GM19468 (cell line): ENCODE results near the gene TBR1.
A peak's percentile ranks its signal among the peaks of the same experiment; 100 is the strongest.

Source experiments
- ATAC-seq: cut with Tn5 transposase; IDR thresholded peaks from one replicate; pipeline ENCODE4 v1.9.1; 2021; ENCODE audit warnings: mild to moderate bottlenecking, moderate library complexity, moderate number of reproducible peaks; ENCODE audit not compliant: unreplicated experiment; ENCODE audit errors: extremely low read depth

The TBR1 gene

GRCh38 chr2:161415987-161416707 is at the start of gene TBR1:
Gene TBR1 (plus strand): TSS chr2:161416297. CDS start chr2:161416411, 114 bp downstream.
- ATAC-seq = no peak

GRCh38 chr2:161367675-161368074 is 48.4 kb upstream of the TBR1 start:
- ATAC-seq = no peak

- no peak for ATAC-seq
Measured at GRCh38 chr2:161369311-161369710, 46.8 kb upstream of the TBR1 start.

GRCh38 chr2:161370981-161371380 is 45.1 kb upstream of the TBR1 start:
- ATAC-seq = no peak

- no peak for ATAC-seq
Measured at GRCh38 chr2:161371869-161372268, 44.2 kb upstream of the TBR1 start.

- no peak for ATAC-seq
Measured at GRCh38 chr2:161373942-161374341, 42.2 kb upstream of the TBR1 start.

GRCh38 chr2:161374446-161374845 is 41.7 kb upstream of the TBR1 start:
- no peak for ATAC-seq

- no peak for ATAC-seq
Measured at GRCh38 chr2:161379740-161380139, 36.4 kb upstream of the TBR1 start.

- ATAC-seq = no peak
Measured at GRCh38 chr2:161381546-161381945, 34.6 kb upstream of the TBR1 start.

GRCh38 chr2:161382747-161383146 is 33.4 kb upstream of the TBR1 start:
- ATAC-seq = no peak

GRCh38 chr2:161384864-161385263 is 31.2 kb upstream of the TBR1 start:
- peak; percentile 73 for ATAC-seq

- no peak for ATAC-seq
Measured at GRCh38 chr2:161386228-161386824, 29.8 kb upstream of the TBR1 start.

- no peak for ATAC-seq
Measured at GRCh38 chr2:161388146-161388779, 27.8 kb upstream of the TBR1 start.

GRCh38 chr2:161391737-161392506 is 24.2 kb upstream of the TBR1 start:
- no peak for ATAC-seq

GRCh38 chr2:161400076-161400475 is 16.0 kb upstream of the TBR1 start:
- no peak for ATAC-seq

- ATAC-seq = no peak
Measured at GRCh38 chr2:161402297-161402696, 13.8 kb upstream of the TBR1 start.

- ATAC-seq = no peak
Measured at GRCh38 chr2:161406316-161406715, 9.8 kb upstream of the TBR1 start.

GRCh38 chr2:161407597-161407996 is 8.5 kb upstream of the TBR1 start:
- no peak for ATAC-seq

- ATAC-seq = no peak
Measured at GRCh38 chr2:161409308-161409907, 6.7 kb upstream of the TBR1 start.

- no peak for ATAC-seq
Measured at GRCh38 chr2:161412346-161412745, 3.8 kb upstream of the TBR1 start.
